Left ventricle myocardium inferior (tissue), 1 donor: Measurements from ENCODE around the gene DRD2. TPM values are rescaled to one million over a fixed set of nuclear protein-coding genes. Genes with fewer than 3 reads are reported as not detected.

Experiments used
- DNase-seq: peaks from one replicate; pipeline ENCODE4 v3.0.0-alpha.2; 2020
- H3K27ac ChIP-seq: fragments of 200-600 bp; replicated peaks from 2 replicates; pipeline ENCODE4 v1.8.0; 2021
- H3K27me3 ChIP-seq: fragments of 200-600 bp; 2 replicates; pipeline ENCODE4 v1.8.0; 2021; ENCODE audit warnings: low read depth
- H3K36me3 ChIP-seq: fragments of 200-600 bp; 2 replicates; pipeline ENCODE4 v1.8.0; 2021
- H3K4me1 ChIP-seq: fragments of 200-600 bp; 2 replicates; pipeline ENCODE4 v1.8.0; 2021
- H3K4me3 ChIP-seq: fragments of 200-600 bp; 2 replicates; pipeline ENCODE4 v1.8.0; 2021; ENCODE audit warnings: mild to moderate bottlenecking, moderate library complexity
- H3K9me3 ChIP-seq: fragments of 200-600 bp; replicated peaks from 2 replicates; pipeline ENCODE4 v1.8.0; 2021
- CTCF ChIP-seq: fragments of 200-600 bp; IDR thresholded peaks from 2 replicates; pipeline ENCODE4 v1.8.0; 2021; ENCODE audit warnings: antibody characterized with exemption, mild to moderate bottlenecking, borderline replicate concordance
- intact Hi-C: fragments of 100-400 bp; cut with micrococcal nuclease; formaldehyde crosslinking; loops from one replicate; pipeline ENCODE4 v1.11.0; 2022
- total RNA-seq: library from RNA; stranded (reverse); fragmentation: NEBNext Ultra II Directional; extraction: Animal tissue kit (Norgen Biotek cat#: 25700); gene quantifications from one replicate; pipeline ENCODE4 v1.2.1, GENCODE V29; 2021
- donor health status: DM: no; HTN: yes; CAD: no; lungs with severe emphysema.

Gene DRD2
- total RNA-seq, 1 donor from 2014 or later = not detected

GRCh38 chr11:113405724-113406478 lies 69.3 kb downstream of the DRD2 start:
- no peaks in the 10 kb centered on the region for H3K4me1 ChIP-seq
- DNase-seq = no peak
- H3K27ac ChIP-seq = no peak overlapping the region
- intact Hi-C loops = no loop called here
- no peak overlapping the region for H3K4me3 ChIP-seq
- H3K9me3 ChIP-seq = no peaks in the 10 kb centered on the region
- H3K27me3 ChIP-seq = peaks cover 15% of the 10 kb centered on the region
- no peak for TF ChIP-seq CTCF
- no peaks in the 10 kb centered on the region for H3K36me3 ChIP-seq

GRCh38 chr11:113404859-113405430 lies 70.3 kb downstream of the DRD2 start:
- no peak for TF ChIP-seq CTCF
- H3K4me1 ChIP-seq = no peaks in the 10 kb centered on the region
- no peak overlapping the region for H3K27ac ChIP-seq
- H3K4me3 ChIP-seq = no peak overlapping the region
- H3K27me3 ChIP-seq = peaks cover 9% of the 10 kb centered on the region
- intact Hi-C loops = no loop called here
- H3K9me3 ChIP-seq = no peaks in the 10 kb centered on the region
- H3K36me3 ChIP-seq = no peaks in the 10 kb centered on the region
- DNase-seq = no peak

- TF ChIP-seq CTCF = no peak
- no peak overlapping the region for H3K4me3 ChIP-seq
- no peaks in the 10 kb centered on the region for H3K9me3 ChIP-seq
- H3K4me1 ChIP-seq = no peaks in the 10 kb centered on the region
- intact Hi-C loops = no loop called here
- peak; percentile 80 for DNase-seq
- H3K36me3 ChIP-seq = no peaks in the 10 kb centered on the region
- H3K27ac ChIP-seq = no peak overlapping the region
- H3K27me3 ChIP-seq = no peaks in the 10 kb centered on the region
Measured at GRCh38 chr11:113401718-113402117, 73.5 kb downstream of the DRD2 start.

GRCh38 chr11:113400631-113401230 lies 74.5 kb downstream of the DRD2 start:
- H3K4me3 ChIP-seq = no peak overlapping the region
- no peaks in the 10 kb centered on the region for H3K9me3 ChIP-seq
- no peaks in the 10 kb centered on the region for H3K27me3 ChIP-seq
- no peaks in the 10 kb centered on the region for H3K36me3 ChIP-seq
- intact Hi-C loops = no loop called here
- no peak overlapping the region for H3K27ac ChIP-seq
- no peaks in the 10 kb centered on the region for H3K4me1 ChIP-seq
- no peak for TF ChIP-seq CTCF
- DNase-seq = no peak

GRCh38 chr11:113398669-113399430 lies 76.3 kb downstream of the DRD2 start:
- no peak overlapping the region for H3K27ac ChIP-seq
- no peaks in the 10 kb centered on the region for H3K9me3 ChIP-seq
- intact Hi-C loops = no loop called here
- no peak for TF ChIP-seq CTCF
- no peak overlapping the region for H3K4me3 ChIP-seq
- H3K36me3 ChIP-seq = no peaks in the 10 kb centered on the region
- no peaks in the 10 kb centered on the region for H3K4me1 ChIP-seq
- H3K27me3 ChIP-seq = no peaks in the 10 kb centered on the region
- no peak for DNase-seq
